Neutrophil (primary cell): Measurements from ENCODE around the gene EVL.
"Not testable (repeated sequence)": the region's sequence is repeated elsewhere in the genome, so short reads cannot be mapped to it uniquely, and the experiment has no call there.

Source experiments
- H3K27ac ChIP-seq: fragments of 200-600 bp; sonication (generic); 2 replicates; pipeline ENCODE4 v1.5.1; 2016; ENCODE audit warnings: mild to moderate bottlenecking, moderate library complexity
- H3K27me3 ChIP-seq: fragments of 200-600 bp; sonication (generic); 2 replicates; pipeline ENCODE4 v1.6.0; 2016; ENCODE audit warnings: mild to moderate bottlenecking
- H3K36me3 ChIP-seq: fragments of 200-600 bp; sonication (generic); 2 replicates; pipeline ENCODE4 v1.5.1; 2017
- H3K4me1 ChIP-seq, 2 experiments: fragments of 200-600 bp in 1 of 2; sonication (generic) in 1 of 2; 1 replicate in 1 of 2; 2 replicates in 1 of 2; pipeline versions ENCODE4 v1.5.1 to v1.6.1; 2013 to 2016; ENCODE audit warnings: low read depth in 1 of 2, low read length in 1 of 2, mild to moderate bottlenecking in 1 of 2, moderate library complexity in 1 of 2; ENCODE audit not compliant: control insufficient read depth in 1 of 2, insufficient read depth in 1 of 2
- H3K4me3 ChIP-seq, 2 experiments: fragments of 200-600 bp in 1 of 2; sonication (generic) in 1 of 2; 1 replicate in 1 of 2; 2 replicates in 1 of 2; pipeline ENCODE4 v1.5.1; 2013 to 2016; ENCODE audit warnings: low read depth in 1 of 2, low read length in 1 of 2, mild to moderate bottlenecking in 1 of 2, moderate library complexity in 1 of 2
- H3K9me3 ChIP-seq: fragments of 200-600 bp; sonication (generic); 2 replicates; pipeline ENCODE4 v1.5.1; 2016
- CTCF ChIP-seq: fragments of 200-600 bp; sonication (generic); IDR thresholded peaks from 2 replicates; pipeline ENCODE4 v1.5.1; 2016; ENCODE audit warnings: antibody characterized with exemption

The EVL gene

DNA sequence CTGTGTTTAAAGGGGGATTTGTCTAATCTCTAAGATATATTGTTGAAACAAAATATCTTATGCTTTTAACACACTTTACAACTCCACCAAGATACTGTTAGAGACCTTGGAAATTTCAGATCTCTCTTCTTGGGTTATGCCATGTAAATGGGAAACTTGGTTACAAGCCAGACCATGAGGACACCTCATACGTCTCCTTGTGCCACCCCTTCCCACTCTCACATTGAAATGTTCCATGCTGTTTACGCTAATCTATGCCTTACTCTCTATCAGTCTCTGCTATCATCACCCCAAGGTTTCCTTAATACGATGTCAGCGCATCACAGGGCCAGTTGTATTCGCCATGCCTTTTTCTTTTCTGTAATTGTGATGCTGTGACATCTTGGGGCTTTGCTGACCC lies 107.6 kb downstream of the EVL start:
- Histone ChIP-seq H3K9me3 (no peaks in the 10 kb centered on the region), H3K36me3 (no peaks in the 10 kb centered on the region), H3K27ac (no peak overlapping the region), H3K27me3 (no peaks in the 10 kb centered on the region), H3K4me1 (no peaks in the 10 kb centered on the region), H3K4me3 (no peak overlapping the region)
- no peak for TF ChIP-seq CTCF

DNA sequence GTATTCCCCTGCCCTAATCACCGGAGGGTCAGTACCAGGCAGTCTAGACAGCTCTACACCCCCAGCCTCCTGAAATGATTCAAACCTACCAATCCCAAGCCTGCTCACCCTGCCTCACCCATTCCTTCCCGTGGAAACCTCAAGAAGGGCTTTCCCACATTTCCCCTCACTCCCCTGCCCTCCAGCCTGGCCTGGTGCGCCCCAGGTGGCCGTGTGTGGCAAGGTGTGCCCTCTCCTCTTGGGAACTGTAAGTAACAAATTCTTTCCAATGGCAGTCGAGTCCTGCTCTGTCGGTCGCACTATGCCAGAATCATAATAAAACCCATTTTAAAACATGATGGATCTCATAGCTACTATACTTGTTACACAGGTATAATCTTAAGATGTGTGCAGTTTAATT lies 108.1 kb downstream of the EVL start:
- Histone ChIP-seq H3K9me3 (no peaks in the 10 kb centered on the region), H3K4me1 (no peaks in the 10 kb centered on the region), H3K4me3 (no peak overlapping the region), H3K27ac (no peak overlapping the region), H3K36me3 (no peaks in the 10 kb centered on the region), H3K27me3 (no peaks in the 10 kb centered on the region)
- TF ChIP-seq CTCF = no peak

- TF ChIP-seq CTCF = no peak
These were observed 111.6 kb downstream of the EVL start for GRCh38 chr14:100176811-100177327.

GRCh38 chr14:100178691-100179090 lies 113.5 kb downstream of the EVL start:
- H3K4me1 ChIP-seq = no peaks in the 10 kb centered on the region
- TF ChIP-seq CTCF = no peak
- H3K36me3 ChIP-seq = no peaks in the 10 kb centered on the region

More at GRCh38 chr14:100176811-100177327, 111.6 kb downstream of the EVL start:
- no peaks in the 10 kb centered on the region for H3K9me3 ChIP-seq
- no peak overlapping the region for H3K4me3 ChIP-seq
- no peaks in the 10 kb centered on the region for H3K4me1 ChIP-seq
- no peaks in the 10 kb centered on the region for H3K27me3 ChIP-seq
- no peaks in the 10 kb centered on the region for H3K36me3 ChIP-seq
- H3K27ac ChIP-seq = no peak overlapping the region

GRCh38 chr14:100180671-100181070 lies 115.4 kb downstream of the EVL start:
- H3K4me3 ChIP-seq, H3K27ac ChIP-seq, H3K36me3 ChIP-seq, H3K9me3 ChIP-seq, H3K27me3 ChIP-seq, H3K4me1 ChIP-seq: not testable (repeated sequence)

More at GRCh38 chr14:100178691-100179090, 113.5 kb downstream of the EVL start:
- no peaks in the 10 kb centered on the region for H3K9me3 ChIP-seq
- no peak overlapping the region for H3K4me3 ChIP-seq
- no peaks in the 10 kb centered on the region for H3K27me3 ChIP-seq
- H3K27ac ChIP-seq = no peak overlapping the region

DNA sequence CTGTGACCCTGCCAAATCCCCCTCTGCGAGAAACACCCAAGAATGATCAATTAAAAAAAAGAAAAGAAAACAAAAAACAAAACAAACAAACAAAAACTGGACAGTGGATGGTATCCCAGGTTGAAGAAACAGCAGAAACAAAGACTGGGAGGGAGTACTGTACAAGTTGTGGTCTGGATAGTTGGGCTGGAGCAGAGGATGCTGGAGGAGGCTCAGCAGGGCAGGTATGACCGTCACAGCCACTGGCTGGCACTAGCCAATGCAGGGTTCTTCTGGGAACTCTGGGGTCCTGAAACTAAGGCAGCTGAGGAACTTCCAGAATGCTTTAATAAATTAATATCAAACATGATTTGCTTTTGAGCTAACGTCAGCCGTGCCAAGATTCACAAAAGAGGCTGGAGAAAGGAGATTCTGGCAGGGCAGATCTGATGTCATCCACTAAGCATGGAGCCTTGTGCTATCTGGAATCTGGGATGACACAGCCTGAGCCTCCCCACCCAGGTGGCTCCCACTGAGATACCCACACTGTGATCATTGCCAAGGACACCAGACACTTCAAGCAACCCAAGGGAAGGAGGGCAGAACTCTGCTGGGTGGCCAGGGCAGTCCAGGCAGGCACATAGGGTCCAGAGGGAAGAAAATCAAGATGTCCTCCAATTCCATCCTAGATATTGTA lies 116.8 kb downstream of the EVL start:
- not testable (repeated sequence) for H3K9me3 ChIP-seq, H3K36me3 ChIP-seq, H3K4me1 ChIP-seq, H3K4me3 ChIP-seq, H3K27ac ChIP-seq, H3K27me3 ChIP-seq
